ENCODE results near the gene STOML1. TPM values are rescaled to one million over a fixed set of nuclear protein-coding genes. Genes with fewer than 3 reads are reported as not detected.

STOML1 gene
- total and polyA plus RNA-seq, 9 of the 15 experiments (the other 6 are each of a cell fraction or from before 2014, with no cell fraction given), result 0.25 to 9.7 (median 4.6) TPM

GRCh38 chr15:73985101-73985873 is 6.8 kb downstream of the STOML1 start:
- no peaks in the 10 kb centered on the region for H3K36me3 ChIP-seq (ENCODE audit: control insufficient read depth, insufficient read depth, low read length)
- peaks cover under 1% of the 10 kb centered on the region; the same call in 1 of the 3 replicates for H3K79me2 ChIP-seq (ENCODE audit: control insufficient read depth, insufficient read depth, low read length)
- H3K4me1 ChIP-seq (replicated peaks in 1 of 2; ENCODE audit: control insufficient read depth in 2 of 2, insufficient read depth in 2 of 2, low read length in 2 of 2), result peaks cover 19 to 33% of the 10 kb centered on the region in 2 experiments
- H3K27ac ChIP-seq (ENCODE audit: extremely low read depth, low read depth, low read length), result no peak overlapping the region
- TF ChIP-seq ZNF280B (CRISPR knock-in tag; IDR thresholded peaks at IDR 0.05), result no peak
- no peak for TF ChIP-seq SNIP1 (IDR thresholded peaks at IDR 0.05; ENCODE audit: low read depth)
- TF ChIP-seq ZEB2 (IDR thresholded peaks at IDR 0.05), result no peak
- H3K4me3 ChIP-seq, result no peak overlapping the region
- intact Hi-C loops (cut with micrococcal nuclease) (no loop called here), in situ Hi-C loops (cut with MboI) (no loop called here)
- no TSS peak for BruUV-seq (replicated peaks)
- H4K20me1 ChIP-seq (replicated peaks; ENCODE audit: control insufficient read depth, insufficient read depth, low read length), result no peaks in the 10 kb centered on the region
- CTCF ChIA-PET (ENCODE audit: low intra/inter-chr PET ratio), result no interaction called here
- H3K4me2 ChIP-seq (ENCODE audit: insufficient read depth, low read length), result no peak overlapping the region
- no peak for DNase-seq (ENCODE audit: extremely low read depth in 1 of 4, low spot score in 3 of 4)
- 79% methylated on average over 13 of the region's 13 CpGs for WGBS (ENCODE audit: insufficient coverage, low coverage, missing lambda C conversion rate)
- no peaks in the 10 kb centered on the region for H3K27me3 ChIP-seq (ENCODE audit: control insufficient read depth in 2 of 2, insufficient read depth in 2 of 2, low read length in 2 of 2)
- FAIRE-seq, result no peak
- H2AFZ ChIP-seq (ENCODE audit: low read depth, low read length), result no peak overlapping the region
- no peaks in the 10 kb centered on the region for H3K9me3 ChIP-seq (replicated peaks; ENCODE audit: control insufficient read depth, insufficient read depth, low read depth, low read length)
- no peak for ATAC-seq
- no peaks in the 10 kb centered on the region for H3K9me1 ChIP-seq (ENCODE audit: control insufficient read depth, insufficient read depth, low read length)
- POLR2A ChIA-PET, result interaction anchor here (0.6 to 1.4 kb wide), 2 partner anchors 10 to 1258 kb away, joined by 3 read pairs; no protein-coding TSS in a partner anchor
- H3K9ac ChIP-seq (ENCODE audit: insufficient read depth in 1 of 2, low read depth in 2 of 2, low read length in 2 of 2), result peak overlapping the region in 1 of 2 experiments; percentile 40; a peak in 1 of 4 replicates
